ENCODE measurements around the gene MCRIP1.

MCRIP1 gene

GRCh38 chr17:81860756-81861568 lies 27.9 kb upstream of the MCRIP1 start:
- peak; percentile 100 for DNase-seq (ENCODE audit: low spot score)

GRCh38 chr17:81859906-81860755 lies 27.0 kb upstream of the MCRIP1 start, which contains the start of gene P4HB:
P4HB (minus strand) TSS chr17:81860535; CDS start chr17:81860471, 64 bp downstream.
- DNase-seq (ENCODE audit: low spot score), result no peak

GRCh38 chr17:81858967-81859905 lies 26.1 kb upstream of the MCRIP1 start:
- DNase-seq (ENCODE audit: low spot score), result no peak

GRCh38 chr17:81858170-81858966 lies 25.3 kb upstream of the MCRIP1 start:
- DNase-seq (ENCODE audit: low spot score), result no peak

- DNase-seq (ENCODE audit: low spot score), result no peak
Measured at GRCh38 chr17:81854974-81855774, 22.1 kb upstream of the MCRIP1 start.

GRCh38 chr17:81852237-81852636 lies 19.1 kb upstream of the MCRIP1 start:
- DNase-seq (ENCODE audit: low spot score), result no peak

- DNase-seq (ENCODE audit: low spot score), result no peak
Measured at GRCh38 chr17:81851423-81851822, 18.3 kb upstream of the MCRIP1 start.

- DNase-seq (ENCODE audit: low spot score), result no peak
Measured at GRCh38 chr17:81849457-81849856, 16.4 kb upstream of the MCRIP1 start.

GRCh38 chr17:81846743-81847689 lies 13.9 kb upstream of the MCRIP1 start:
- DNase-seq (ENCODE audit: low spot score), result no peak

GRCh38 chr17:81845881-81846742 lies 13.0 kb upstream of the MCRIP1 start:
- no peak for DNase-seq (ENCODE audit: low spot score)

- DNase-seq (ENCODE audit: low spot score), result no peak
Measured at GRCh38 chr17:81845361-81845760, 12.3 kb upstream of the MCRIP1 start.

- DNase-seq (ENCODE audit: low spot score), result no peak
Measured at GRCh38 chr17:81844887-81845286, 11.8 kb upstream of the MCRIP1 start.

- DNase-seq (ENCODE audit: low spot score), result no peak
Measured at GRCh38 chr17:81844327-81844851, 11.3 kb upstream of the MCRIP1 start.

- DNase-seq (ENCODE audit: low spot score), result no peak
Measured at GRCh38 chr17:81843713-81844326, 10.7 kb upstream of the MCRIP1 start.

- DNase-seq (ENCODE audit: low spot score), result no peak
Measured at GRCh38 chr17:81842725-81843504, 9.8 kb upstream of the MCRIP1 start.

GRCh38 chr17:81842378-81842724 lies 9.3 kb upstream of the MCRIP1 start:
- no peak for DNase-seq (ENCODE audit: low spot score)

- no peak for DNase-seq (ENCODE audit: low spot score)
Measured at GRCh38 chr17:81841866-81842265, 8.8 kb upstream of the MCRIP1 start.

All from SW480 (cell line).